Fibroblast of skin of left biceps (primary cell): ENCODE measurements around the gene PARD3B.

Source experiments
- DNase-seq, 2 experiments: peaks; one replicate each; pipeline ENCODE4 v3.0.0-alpha.2; 2013; ENCODE audit warnings: low read depth in 2 of 2

Gene PARD3B

DNA sequence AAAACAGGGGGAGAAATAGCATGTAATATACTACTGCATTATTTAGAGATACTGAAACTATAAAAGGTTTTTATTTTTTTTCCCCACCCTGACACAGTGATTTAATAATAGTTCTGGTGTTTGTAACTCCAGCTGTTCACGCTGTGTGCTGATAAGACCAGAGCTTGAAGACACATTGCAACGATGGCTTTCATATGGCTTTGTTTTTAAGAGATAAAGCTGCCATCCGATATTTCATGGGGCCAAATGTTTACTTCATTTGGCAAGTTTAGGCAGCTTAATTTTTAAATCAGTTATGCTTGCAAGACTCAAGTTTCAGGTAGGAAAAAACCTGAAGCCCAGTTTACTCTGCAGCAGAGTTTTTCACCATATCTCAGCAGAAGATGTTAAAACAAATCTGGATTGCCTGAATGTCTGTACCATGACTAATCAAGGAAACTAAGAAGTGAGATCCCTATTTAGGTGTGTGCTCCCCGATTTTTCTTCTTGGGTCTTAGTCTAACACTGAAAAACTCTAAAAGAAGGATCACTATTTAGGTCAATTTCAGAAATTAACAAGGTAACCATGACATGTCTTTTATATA lies 508.6 kb downstream of the PARD3B start:
- no peak for DNase-seq

DNA sequence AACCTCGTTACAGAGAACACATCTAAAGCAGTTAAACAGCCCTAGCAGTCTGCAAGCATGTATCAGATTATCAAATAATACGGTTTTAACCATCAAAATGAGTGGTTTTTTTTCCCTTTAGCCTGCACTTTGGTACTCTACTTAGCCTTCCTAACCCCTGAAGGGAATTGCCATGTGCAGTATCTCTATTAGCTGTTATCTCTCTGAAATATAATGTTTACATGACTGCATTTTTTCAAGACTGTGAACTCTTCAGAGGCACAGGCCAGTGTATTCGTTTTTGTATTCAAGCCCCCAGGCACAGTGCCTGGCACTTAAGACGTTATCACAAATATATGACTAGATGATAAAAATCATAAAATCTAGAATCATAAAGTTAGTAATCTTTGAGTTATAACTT lies 509.5 kb downstream of the PARD3B start:
- no peak for DNase-seq

DNA sequence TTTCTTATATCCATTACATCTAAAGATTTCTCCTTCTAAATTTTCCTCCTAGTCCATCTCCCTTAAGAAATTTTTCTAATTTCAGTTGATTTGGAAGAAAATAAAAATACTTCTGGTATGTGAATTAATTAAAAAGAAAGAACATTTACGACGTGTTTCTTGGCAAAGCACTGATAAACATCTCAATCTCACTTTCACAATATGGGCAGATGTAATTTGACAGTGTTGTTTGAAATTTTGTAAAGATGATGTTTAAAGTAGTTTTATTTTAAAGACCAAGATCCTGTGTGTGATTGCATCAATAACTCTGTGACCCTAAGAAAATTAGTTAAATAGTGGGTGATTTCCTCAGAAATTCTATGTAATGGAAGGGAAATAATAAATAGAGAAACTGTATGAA lies 510.0 kb downstream of the PARD3B start:
- DNase-seq, result no peak

DNA sequence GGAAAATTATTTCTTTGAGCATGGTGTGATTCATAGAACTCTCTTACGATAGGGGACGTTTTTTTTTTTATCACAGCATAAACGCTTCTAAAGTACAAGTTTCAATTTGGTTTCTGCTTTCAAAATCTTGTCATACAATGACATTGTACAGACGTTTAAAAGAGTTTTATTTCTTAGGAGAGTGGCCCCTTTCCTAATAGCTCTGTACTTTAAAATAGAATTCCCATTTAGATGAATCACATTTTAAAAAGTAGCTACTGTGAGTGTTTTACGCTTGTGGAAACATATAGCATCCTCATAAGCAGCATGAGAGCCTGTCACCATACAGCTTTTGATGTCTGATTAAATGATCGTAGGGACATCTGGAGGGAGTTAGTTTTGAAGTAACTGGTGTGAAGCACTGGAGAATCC lies 510.9 kb downstream of the PARD3B start:
- DNase-seq, result peak; percentile 13 to 19

DNA sequence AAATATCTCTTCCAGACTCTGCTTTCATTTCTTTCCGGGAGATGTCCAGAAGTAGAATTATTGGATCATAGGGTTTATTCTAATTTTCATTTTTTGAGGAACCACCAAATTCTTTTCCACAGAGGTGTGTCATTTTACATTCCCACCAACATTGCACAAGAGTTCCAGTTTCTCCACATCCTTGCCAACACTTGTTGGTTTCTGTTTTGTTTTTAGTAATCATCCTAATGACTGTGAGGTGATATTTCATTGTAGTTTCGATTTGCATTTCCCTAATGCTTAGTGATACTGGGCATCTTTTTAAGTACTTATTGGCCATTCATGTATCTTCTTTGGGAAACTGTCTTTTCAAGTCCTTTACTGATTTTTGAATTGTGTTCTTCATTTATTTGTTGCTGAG lies 513.1 kb downstream of the PARD3B start:
- DNase-seq, result no peak

DNA sequence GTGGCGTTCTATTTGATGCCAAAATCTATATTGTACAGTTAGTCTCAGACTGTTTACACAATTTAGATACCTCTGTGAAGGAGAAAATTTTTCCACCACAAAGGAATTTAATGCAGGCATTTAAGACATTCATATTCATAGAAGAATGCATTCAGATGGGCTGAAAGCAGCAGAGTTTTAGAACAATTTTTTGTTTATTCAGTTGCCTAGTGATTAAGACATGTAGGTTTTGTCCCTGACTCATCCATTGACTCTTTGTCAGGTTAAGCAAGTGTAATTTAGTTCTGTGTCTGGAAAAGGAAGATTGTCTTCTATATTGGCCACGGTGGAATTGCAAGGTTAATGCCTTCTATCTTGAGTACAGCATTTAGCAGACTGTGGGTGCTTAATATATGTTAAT lies 515.0 kb downstream of the PARD3B start:
- peak; percentile 69 to 73 for DNase-seq

DNA sequence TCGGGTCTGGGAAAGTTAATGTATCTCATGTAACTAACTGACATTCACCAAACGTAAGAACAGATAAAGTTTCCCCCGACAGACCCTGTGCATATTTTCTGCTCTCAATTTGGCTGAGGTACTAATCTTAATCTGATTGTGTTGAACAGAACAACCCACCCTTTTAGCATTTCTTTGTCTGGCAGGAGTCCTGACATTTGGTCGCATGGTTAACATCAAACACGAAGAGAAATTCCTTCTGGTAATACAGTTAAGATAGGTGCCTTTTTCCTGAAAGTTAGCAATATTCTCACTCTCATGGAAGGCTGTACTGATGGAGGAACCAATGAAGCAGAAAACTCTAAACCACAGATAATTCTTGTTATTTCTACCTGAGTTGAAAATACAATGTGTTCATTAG lies 520.8 kb downstream of the PARD3B start:
- DNase-seq, result no peak

DNA sequence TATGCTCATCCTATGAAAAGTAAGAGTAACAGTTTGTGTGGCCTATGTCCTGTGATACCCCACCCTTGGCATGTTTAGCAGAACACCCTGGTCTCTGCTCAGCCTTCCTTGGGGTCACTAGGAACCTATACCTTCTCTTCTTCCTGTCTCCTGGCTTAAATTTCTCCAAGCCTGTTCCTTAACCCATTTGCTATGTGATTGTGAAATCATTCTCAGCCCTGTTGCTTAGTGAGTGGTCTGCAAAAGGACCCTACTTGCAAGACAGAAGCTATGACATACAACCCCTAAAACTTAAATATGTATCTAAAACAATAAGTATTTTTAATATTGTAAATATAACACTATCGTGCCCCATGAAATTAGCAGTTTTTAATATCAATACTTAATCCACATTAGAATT lies 524.7 kb downstream of the PARD3B start:
- no peak for DNase-seq

DNA sequence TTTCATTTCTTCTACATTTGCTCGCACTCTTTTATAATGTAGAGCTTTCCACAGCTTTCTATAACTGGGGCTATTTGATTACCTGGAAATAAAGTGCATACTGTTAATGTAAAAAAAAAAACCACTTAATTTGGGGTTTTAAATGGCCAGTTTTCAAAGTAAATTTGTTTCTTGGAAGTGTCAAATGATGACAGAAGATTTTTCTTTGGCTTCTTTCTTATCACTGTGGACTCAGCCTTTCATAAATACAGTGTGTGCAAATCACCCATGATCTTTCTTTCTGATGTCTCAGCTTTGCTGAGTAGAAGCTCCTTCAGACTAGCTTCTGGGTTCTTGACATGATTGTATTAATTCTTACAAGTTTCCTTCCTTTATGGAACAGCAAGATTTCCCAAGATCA lies 525.6 kb downstream of the PARD3B start:
- DNase-seq, result no peak

DNA sequence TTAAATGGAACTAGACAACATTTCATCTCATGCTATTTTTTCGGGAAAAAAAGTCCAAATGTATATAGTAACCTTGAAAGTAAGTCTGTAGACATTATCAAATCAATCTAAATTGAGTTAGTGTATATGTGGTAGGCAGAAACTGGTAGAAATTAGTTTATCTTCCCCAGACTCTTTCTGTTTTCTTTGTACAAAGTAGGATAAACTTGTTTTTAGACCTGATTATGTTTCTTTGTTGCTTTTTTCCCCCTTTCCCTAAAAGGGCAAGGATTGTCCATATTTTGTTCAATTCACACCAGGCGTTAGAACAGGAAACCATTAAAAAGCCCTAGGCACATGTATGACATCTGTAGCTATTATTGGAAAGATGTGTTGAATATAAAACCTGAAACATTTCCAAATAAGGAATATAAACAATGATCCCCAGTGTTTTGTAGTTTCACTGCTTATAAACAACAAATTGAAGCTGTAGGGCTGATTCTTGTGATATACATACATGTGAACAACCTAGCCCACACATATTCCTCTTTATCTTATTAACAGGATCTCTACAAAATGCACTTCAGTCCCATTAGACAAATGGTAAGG lies 528.3 kb downstream of the PARD3B start:
- no peak for DNase-seq

DNA sequence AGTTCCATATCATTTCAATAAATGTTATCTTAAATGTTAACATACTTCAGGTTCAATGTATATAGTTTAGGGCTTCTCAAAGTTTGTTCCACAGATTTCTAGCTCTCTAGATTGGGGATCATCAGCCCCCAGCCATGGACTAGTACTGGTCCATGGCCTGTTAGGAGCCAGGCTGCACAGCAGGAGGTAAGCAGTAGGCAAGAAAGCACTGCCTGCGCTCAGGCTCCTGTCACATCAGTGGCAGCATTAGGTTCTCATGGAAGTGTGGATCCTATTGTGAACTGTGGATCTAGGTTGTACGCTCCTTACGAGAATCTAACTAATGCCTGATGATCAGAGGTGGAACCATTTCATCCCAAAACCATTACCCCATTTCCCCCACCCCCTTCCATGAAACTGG lies 531.1 kb downstream of the PARD3B start:
- no peak for DNase-seq

DNA sequence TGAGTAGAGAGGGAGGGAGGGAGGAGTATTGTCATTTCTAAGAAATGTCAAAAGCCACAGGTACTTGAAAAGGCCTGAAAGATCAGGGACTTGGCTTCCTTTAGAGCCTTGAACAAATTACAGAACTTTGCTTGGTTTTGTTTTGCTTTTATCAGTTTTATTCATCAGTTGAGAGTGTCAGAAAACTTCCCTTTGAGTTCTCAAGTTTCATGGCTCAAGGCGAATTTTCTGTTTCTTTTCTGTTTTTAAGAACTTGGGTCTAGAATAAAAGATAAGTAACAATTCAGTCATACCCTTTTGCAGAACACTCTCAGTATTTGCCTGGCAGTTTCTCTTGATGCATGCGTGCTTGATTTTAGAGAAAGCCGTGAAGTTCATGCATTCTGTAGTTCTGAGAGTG lies 531.9 kb downstream of the PARD3B start:
- no peak for DNase-seq

DNA sequence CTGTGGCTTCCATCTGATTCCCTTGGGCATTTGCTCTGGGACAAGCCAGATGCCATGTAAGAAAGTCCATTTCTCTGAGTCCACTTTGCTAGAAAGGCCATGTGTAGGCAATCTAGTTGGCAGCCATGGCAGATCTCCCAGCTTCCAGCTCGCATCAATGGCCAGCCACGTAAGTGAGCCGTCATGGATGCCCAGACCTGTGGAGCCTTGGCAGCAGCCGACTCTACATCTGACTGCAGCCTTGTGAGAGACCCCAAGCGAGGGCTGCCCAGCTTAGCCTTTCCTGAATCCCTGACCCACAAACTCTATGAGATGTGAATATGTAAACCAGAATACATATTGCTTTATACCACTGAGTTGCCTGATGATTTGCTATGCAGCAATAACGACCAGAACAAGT lies 533.5 kb downstream of the PARD3B start:
- no peak for DNase-seq

DNA sequence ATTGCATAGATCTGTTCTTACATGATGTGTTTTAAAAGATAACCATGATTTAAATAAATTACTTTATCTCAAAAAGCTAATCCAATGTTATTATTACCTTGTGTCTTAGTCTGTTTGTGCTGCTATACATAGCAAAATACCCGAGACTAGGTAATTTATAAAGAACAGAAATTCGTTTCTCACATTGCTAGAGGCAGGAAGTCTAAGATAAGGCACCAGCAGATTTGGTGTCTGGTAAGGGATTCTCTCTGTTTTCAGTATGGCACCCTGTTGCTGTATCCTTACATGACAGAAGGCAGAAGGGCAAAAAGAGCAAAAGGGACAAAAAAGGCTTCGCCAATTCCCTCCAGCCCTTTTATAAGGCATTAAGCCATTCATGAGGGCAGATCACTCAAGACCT lies 533.9 kb downstream of the PARD3B start:
- DNase-seq, result no peak

DNA sequence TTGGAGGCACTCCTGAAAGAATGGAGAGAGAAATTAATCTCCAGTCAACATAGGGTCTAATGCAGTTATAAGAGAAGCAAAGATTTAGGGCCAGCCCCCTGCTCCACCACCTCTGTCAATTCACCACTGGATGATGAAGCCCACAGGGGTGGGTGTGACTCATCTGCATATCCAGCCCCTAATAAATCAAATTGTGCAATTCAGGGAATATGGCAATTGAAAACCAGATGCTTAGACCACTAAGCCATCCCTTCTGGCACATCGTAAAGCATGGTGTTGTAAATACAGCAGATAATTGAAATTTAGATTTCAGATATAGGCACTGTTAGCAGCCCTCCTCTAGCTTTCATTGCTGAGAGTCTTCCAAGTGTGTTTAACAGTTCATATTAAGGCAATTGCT lies 541.4 kb downstream of the PARD3B start:
- DNase-seq, result peak; percentile 38 to 45

DNA sequence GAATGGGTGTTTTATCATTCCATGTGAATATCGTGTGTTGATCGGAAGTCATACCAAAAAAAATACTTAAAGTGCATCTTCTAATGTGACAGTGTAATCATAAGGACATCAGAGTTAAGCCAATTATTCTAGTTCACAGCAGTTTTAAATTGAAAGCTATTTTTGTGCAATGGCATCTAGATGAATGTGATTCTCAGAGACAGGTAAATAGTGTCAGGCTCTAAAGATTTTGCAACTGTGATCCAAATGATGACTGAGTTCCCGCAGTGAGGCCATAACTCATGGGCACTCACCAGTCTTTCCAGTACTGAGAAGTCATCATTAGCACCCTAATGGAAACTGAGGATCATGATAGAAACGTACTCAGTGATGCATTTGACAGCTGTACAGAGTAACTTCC lies 542.6 kb downstream of the PARD3B start:
- no peak for DNase-seq

DNA sequence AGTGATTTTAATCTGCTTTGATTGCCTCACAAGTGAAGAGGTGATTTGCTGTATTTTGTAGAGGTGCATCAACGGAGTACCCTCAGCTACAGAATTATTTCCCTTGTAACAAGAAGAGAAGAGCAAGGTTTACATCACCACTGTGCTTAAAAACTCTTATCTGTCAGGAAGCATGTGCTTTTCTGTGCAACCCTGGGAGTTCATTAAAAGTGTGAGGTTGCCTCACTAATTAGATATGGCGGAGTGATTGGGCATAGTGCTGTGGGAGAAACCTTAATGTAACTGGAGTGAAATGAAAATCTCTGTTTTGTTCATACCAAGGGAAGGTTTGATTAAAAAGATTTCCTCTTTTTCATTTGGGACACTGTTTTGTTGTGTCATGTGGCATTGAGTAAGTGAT lies 544.7 kb downstream of the PARD3B start:
- no peak for DNase-seq

DNA sequence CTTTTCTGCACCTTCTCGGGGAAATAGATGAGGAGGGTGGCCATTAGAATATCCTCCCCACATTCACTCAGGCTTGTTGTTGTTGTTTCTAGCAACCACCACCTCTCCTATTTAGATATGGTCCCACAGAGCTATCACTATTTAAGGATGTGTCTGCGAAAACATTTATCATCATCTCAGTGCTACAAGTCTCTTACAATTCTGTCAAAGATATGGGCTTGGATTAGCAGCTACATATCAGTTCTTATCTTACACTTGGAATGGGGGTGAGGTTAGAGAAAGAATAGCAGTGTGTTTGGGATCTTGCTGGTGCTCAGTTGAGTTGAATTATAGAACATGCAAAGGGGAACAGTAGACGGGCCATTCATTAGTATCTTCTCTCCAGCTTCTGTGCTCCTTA lies 546.1 kb downstream of the PARD3B start:
- DNase-seq, result no peak

DNA sequence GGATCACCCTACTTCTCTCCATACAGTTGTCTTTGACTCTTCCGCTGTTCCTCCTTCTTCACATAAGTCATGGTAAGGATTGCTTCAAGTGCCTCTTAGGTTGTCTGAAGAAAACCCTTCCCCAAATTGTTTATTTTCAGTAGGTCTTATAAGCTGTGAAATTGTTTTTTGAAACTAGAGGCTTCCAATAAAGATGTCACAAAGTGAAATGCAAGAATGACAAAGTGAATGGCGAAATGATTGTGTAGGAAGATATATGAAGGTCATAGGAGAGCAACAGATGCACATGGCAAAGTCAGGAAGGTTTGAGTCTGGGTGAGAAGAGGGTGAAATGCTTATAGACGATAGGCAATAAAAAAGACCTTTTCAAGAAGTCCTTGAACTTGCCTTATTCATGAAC lies 548.8 kb downstream of the PARD3B start:
- DNase-seq, result no peak

DNA sequence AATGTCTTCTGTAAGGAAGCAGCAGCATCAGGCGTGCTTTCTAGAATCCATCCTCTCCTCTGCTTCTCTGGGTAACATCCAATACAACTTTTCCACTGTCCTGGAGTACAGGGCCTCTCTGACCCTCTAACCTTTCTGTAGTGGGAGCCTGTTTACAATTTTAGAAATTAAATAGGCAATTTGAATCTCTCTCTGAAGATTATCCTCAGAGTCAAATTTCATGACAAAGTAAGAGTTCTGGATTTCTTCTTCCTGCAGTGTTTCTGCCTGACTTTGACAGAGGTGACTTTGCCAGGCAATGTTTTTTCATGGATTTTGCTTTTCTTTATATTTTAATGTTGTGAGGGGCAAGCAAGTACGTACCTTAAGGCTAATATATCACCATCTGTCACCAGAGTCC lies 558.4 kb downstream of the PARD3B start:
- DNase-seq, result no peak

DNA sequence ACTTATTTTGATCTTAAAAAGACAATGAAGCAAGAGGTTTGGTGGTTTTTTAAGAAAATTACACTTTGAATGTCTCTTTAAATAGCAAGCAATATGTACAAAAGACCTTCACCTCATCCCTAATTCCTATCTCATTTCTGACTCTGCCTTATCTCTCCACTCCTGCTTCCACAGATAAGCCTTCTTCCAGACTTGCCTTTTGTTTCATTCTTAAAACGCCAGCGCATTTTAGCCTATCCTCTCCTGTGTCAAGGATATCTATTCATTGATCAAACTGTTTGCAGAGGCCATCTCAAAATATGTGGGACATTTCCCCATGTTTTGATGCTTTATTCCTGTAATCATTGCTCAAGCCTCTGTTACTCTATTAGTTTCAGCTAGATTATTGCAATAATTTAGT lies 562.5 kb downstream of the PARD3B start:
- no peak for DNase-seq

DNA sequence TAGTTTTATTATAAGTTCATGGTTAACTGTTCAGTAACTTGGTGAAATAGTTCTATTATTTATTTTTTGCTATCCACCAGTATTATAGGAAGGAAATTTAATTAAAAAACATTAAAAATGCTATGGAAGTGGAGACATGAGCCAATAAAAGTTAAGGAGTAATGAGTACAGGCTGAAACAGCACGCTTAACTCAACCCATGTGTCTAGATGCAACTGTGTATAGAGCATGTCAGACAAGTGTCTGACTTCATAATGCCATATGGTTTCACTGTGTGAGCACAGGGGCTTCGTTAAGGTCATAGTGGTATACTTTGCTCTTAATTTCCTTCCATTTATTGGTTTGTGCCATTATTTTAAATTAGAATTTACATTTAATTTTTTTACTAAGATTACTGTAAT lies 570.2 kb downstream of the PARD3B start:
- DNase-seq, result no peak

DNA sequence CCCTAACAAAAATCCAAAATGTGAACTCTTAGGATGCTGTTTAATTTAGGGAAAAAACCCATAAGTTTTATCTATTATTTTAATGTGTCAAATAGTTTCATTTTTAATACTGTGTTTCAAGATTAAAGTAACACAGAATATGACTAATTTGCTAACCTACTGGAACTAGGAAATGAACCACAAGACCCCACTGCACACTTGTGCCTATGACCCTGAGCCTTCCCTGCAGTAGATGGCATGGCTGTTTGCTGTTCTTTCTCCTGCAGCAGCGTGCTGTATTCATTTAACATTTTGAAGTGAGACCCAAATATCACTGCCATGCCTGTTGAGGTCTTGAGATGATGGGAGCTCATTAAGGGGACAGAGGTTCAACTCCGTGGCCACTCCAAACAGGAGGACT lies 571.9 kb downstream of the PARD3B start:
- no peak for DNase-seq

DNA sequence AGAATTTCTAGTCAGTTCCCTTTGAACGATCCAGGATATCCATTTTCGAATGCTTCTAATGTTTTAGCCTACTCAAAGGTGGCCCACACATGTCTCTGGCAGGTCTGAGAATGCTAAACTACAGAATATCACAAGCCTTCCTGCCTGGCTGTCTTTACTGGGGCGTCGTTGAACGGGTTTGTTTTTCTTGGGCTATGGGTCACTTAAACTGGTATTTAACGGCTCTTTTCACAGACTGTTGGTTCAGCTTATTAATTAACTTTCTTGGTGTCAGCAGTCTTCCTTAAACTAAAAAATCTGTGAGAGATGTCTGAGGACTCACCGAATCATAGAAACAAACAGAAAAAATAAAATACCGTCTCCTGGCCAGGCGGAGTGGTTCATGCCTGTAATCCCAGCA lies 573.9 kb downstream of the PARD3B start:
- DNase-seq, result no peak
